ENCODE measurements around the gene SETD1A.

Gene SETD1A

DNA sequence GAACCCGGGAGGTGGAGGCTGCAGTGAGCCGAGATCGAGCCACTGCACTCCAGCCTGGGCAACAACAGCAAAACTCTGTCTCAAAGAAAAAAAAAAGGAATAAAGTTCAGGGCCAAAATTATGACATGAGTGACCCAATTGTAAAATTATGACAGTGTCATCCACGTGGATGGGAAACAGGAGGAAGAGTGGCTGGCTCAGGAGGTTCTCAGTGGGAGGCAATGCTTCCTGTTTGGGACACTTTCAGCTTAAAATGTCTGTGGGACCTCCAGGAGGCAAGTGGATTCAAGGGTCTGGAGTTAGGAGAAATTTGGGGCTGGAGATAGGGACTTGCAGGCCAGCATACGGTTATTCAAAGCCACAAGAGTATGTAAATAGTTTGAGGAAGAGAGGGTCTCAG is 67.8 kb downstream of the SETD1A start:
- DNase-seq, result no peak

DNA sequence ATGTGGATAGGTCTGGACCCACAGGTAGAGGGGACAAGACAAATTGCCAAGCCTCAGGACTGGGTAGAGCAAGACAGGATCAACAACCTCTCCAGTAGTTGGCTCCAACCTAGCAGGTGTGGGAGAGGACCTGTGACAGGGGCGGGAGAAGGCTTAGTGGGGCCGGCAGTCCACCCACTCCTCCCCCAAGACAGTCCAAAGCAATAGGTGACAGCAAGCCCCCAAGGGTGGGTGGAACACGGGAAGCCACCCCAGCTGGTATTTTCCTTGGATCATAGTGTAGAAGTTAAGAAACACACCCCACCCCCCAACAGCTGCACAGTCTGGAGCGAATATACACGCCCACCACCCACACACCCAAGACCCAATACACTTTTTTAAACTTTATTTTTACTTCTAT is 71.7 kb downstream of the SETD1A start:
- no peak for DNase-seq

DNA sequence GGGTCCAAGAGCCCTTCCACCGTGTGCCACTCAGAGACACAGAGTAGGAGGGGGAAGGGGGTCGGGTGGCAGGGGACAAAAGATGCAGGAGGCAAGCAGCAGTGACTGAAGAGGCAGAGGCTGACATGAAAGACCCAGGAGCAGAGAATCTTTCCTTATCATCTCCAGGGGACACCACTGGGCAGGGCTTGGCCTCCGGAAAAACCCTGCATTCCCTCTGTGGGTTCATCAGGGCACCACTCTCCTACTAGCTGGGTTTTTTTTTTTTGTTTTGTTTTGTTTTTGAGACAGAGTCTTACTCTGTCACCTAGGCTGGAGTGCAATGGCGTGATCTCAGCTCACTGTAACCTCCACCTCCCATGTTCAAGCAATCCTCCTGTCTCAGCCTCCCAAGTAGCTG is 73.7 kb downstream of the SETD1A start:
- no peak for DNase-seq

DNA sequence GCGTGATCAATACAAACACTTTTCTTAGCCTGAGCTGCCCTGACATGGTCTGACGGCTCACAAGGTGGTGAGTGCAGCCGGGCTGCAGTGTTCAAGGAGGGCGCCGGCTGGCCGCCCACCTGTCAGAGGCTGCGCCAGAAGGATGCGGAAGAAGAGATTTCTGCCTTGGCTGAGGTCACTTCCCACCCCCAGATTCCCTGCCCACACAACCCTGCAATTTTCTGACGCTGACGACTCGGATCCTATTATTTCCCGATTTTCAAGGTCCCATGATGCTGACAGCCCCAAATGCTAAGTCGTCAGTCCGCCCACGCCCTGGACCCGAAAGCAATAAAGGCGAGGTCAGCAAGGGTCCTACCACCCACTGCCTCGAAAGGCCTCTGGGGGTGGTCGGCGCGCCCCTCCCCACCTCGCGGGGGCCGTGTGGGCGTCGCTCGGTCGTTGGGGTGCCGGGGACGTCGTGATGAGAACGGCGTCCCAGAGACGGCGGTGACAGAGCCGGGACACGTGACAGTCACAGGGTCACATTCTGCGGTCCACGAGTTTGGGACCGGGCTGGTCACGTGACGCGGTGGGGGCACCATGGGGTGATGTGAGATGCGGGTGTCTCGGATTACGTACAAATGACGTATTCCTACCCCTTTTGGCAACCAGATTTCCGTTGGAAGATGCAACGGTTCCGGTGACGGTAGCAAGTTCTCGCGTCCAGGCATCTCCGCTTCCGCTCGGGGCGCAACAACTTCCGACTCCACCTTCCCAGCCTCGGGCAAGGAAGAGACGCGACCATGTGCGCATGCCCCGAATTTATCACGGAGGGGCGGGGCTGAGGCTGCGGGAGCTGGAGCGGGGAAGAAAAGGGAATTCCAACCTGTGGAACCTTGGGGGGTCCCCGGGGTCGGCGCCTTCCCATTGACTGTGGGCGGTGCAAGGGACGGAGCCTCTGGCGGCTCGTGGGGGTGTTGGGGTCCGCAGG is 75.5 kb downstream of the SETD1A start, which contains the start of gene STX4:
Gene STX4 (plus strand): TSS at position 823 of the 973 bp plus-strand sequence. CDS start 248 bp downstream, outside the sequence.
- peak; percentile 98 for DNase-seq

DNA sequence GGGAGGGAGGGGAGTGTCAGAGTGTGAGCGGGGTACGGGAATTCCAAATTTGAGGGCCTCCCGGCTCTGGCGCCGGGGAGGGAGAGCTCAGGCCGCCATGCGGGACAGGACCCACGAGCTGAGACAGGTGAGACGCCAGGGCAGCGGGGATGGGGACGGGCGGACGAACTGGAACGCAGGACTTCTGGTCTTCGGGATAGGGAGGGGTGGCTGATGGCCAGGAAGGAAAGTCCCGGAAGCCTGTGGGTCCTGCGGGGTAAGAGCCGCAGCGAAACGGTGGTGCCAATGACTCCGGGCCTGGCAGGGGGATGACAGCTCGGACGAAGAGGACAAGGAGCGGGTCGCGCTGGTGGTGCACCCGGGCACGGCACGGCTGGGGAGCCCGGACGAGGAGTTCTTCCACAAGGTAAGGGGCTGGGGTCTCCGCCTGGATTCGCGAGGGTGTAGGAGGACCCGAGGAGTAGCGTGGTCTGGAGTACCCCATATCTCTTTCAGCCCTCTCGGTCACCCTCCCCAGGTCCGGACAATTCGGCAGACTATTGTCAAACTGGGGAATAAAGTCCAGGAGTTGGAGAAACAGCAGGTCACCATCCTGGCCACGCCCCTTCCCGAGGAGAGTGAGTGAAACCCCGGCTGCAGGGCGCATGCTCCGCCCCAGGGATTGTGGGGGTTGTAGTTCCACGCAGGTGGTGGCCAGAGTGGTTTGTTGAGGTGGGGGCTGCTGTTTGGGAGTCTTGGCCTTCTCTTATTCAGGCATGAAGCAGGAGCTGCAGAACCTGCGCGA is 76.3 kb downstream of the SETD1A start:
- peak; percentile 96 for DNase-seq

Measured in hematopoietic multipotent progenitor cell treated with erythropoietin and hydrocortisone succinate and interleukin-3 and kit ligand, for 6 days (in vitro differentiated cells).